Activated naive CD4-positive, alpha-beta T cell treated with anti-CD3 and anti-CD28 coated beads, Interleukin-2, amount 10 ng/mL, durations not matched to agents 7 days and 5 days (primary cell): ENCODE data around the gene SLC25A26.

Experiments used
- CTCF ChIA-PET: fragments of 350-600 bp; sonication (Branson Sonifier 250); formaldehyde crosslinking; loops from one replicate; lab custom pipeline; 2021; ENCODE audit warnings: antibody characterized with exemption; lab: Charles Lee
- DNase-seq: peaks from one replicate; pipeline ENCODE4 v3.0.0-alpha.2; 2020
- H3K27ac Mint-ChIP-seq: one replicate; pipeline ENCODE4 v1.8.0; 2021; ENCODE audit warnings: mild to moderate bottlenecking, moderate library complexity, mixed read lengths
- H3K27me3 Mint-ChIP-seq: one replicate; pipeline ENCODE4 v1.8.0; 2021; ENCODE audit warnings: mild to moderate bottlenecking, mixed read lengths
- H3K36me3 Mint-ChIP-seq: one replicate; pipeline ENCODE4 v1.8.0; 2021; ENCODE audit warnings: mixed read lengths
- H3K4me1 Mint-ChIP-seq: one replicate; pipeline ENCODE4 v1.8.0; 2021; ENCODE audit warnings: mixed read lengths
- H3K4me3 Mint-ChIP-seq: one replicate; pipeline ENCODE4 v1.8.0; 2021; ENCODE audit warnings: mild to moderate bottlenecking, moderate library complexity, mixed read lengths
- H3K9me3 Mint-ChIP-seq: one replicate; pipeline ENCODE4 v1.8.0; 2021; ENCODE audit warnings: mixed read lengths

The SLC25A26 gene

DNA sequence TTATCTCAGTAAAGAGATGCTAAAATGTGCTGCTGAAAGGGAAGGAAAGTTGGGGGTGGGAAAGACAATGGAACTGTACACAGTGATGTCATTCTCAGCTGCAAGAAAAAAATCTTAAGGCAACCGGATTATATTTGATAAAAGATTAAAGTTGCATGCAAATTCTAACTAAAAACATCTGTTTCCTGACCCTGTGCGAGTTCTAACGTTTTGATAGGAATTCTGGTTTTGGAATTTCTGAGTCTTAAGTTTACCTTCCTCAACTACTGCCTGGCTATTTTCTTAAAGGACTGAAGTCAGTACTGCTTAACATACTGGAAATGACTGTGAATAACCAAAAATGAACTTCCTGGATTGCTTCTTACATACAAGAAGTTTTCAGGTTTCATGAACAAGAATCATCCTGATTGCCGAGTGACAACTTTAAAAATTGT is 115.5 kb downstream of the SLC25A26 start:
- Mint-ChIP-seq H3K9me3 (no peaks in the 10 kb centered on the region), H3K4me3 (no peak overlapping the region), H3K4me1 (no peaks in the 10 kb centered on the region), H3K27ac (no peak overlapping the region), H3K27me3 (no peaks in the 10 kb centered on the region), H3K36me3 (no peaks in the 10 kb centered on the region)
- DNase-seq, result no peak
- CTCF ChIA-PET, result no interaction called here

DNA sequence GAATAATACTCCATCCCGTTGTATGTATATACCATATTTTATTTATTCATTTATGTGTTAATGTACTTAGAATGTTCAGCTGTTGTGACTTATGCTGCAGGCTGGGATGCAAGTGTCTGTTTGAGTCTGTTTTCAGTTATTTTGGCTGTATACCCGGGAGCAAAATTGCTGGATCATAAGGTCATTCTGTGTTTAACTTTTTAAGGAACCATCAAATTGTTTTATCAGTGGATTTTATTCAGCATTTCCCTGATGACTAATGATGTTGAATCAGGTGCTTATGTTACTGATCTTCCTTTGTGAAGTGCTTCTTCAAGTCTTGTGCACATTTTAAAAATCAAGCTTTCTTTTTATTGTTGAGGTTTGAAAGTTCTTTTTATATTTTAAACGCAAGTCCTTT is 118.1 kb downstream of the SLC25A26 start:
- CTCF ChIA-PET, result no interaction called here
- Mint-ChIP-seq H3K9me3 (no peaks in the 10 kb centered on the region), H3K4me1 (no peaks in the 10 kb centered on the region), H3K36me3 (no peaks in the 10 kb centered on the region), H3K4me3 (no peak overlapping the region), H3K27me3 (no peaks in the 10 kb centered on the region), H3K27ac (no peak overlapping the region)
- DNase-seq, result no peak

DNA sequence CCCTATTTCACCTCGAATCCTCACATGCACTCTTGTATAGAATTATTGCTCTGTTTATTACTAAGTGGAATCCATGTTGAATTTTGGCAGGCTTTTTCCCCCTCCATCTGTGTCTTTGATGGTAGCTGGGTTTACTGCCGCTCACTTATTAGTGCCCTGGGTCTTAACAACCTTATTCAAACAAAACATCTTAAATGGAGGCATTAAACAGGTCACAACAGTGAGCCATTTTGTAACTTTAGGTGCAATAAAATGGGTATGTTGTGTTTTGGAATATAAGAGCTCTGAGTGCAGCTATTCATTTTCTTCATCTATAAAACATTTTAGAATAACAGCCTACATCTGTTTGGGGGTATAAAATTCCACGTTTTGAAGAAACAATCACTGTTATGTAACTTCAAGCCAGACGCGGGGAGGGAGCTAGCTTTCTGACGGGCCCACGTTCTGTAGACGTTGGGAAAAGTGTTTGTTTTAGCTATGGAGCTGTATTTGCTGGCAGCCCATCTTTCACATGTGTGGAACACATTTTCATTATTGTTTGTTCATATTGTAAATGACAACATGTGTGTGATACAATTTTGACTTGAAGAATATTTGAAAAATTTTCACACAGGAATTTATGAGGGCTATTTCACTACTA is 122.0 kb downstream of the SLC25A26 start:
- CTCF ChIA-PET, result no interaction called here
- H3K4me3 Mint-ChIP-seq, result no peak overlapping the region

DNA sequence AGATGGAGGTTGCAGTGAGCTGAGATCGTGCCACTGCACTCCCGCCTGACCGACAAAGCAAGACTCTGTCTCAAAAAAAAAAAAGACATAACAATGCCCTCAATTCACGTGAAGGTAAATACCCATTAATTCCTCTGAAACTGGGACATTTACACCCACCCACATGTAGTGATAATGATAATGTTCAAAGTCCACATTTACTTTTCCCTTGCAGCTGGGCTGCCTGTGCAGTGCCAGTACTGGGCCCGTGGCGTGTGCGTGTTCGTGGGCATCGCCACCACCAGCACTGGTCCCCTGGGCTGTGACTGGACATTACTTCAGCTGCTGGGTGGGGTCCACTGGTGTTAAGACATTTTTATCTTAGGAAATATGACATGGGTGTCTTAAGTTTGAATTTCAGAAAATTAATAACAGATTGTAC is 123.6 kb downstream of the SLC25A26 start:
- H3K36me3 Mint-ChIP-seq, result peaks cover 12% of the 10 kb centered on the region
- H3K27ac Mint-ChIP-seq, result no peak overlapping the region
- H3K4me3 Mint-ChIP-seq, result no peak overlapping the region
- no peaks in the 10 kb centered on the region for H3K9me3 Mint-ChIP-seq
- H3K4me1 Mint-ChIP-seq, result no peaks in the 10 kb centered on the region
- no peaks in the 10 kb centered on the region for H3K27me3 Mint-ChIP-seq
- CTCF ChIA-PET, result no interaction called here
- DNase-seq, result no peak

More for the DNA sequence above, 122.0 kb downstream of the SLC25A26 start:
- Mint-ChIP-seq H3K9me3 (no peaks in the 10 kb centered on the region), H3K27me3 (no peaks in the 10 kb centered on the region), H3K27ac (no peak overlapping the region), H3K4me1 (no peaks in the 10 kb centered on the region), H3K36me3 (peaks cover 10% of the 10 kb centered on the region)
- no peak for DNase-seq

DNA sequence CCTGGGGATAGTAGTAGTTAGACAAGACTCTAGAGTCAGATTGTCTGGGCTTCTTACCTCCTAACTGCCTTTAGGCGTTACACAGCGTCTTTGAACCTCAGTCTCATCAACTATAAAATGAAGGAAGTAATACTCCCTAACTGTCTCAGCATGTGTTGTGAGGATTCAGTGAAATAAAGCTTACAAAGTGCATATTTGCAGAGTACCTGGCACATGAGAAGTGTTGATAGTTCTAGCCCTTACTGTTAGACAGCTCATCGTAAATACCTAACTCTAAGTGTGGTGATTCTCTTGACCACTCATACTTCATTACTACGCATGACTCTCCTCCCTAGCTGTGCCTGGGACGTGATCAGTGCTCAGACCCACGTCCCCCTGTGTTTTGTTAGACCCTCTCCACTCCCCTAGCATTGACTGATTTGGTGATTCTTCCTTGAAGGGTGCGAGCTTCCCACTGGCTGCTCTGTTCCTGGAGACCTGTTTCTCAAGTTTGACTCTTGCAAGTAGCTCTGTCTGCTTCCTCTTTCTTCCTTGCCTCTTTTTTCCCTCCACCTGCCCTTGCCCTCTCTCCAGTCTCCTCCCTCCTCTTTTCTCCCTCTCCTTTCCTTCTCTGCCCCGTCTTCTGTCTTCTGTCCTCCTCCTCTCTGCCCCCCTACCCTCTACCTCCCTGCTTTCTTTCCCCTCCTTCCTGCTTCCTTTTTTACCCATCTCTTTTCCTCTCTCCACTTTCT is 124.2 kb downstream of the SLC25A26 start:
- CTCF ChIA-PET, result no interaction called here
- no peaks in the 10 kb centered on the region for H3K27me3 Mint-ChIP-seq

DNA sequence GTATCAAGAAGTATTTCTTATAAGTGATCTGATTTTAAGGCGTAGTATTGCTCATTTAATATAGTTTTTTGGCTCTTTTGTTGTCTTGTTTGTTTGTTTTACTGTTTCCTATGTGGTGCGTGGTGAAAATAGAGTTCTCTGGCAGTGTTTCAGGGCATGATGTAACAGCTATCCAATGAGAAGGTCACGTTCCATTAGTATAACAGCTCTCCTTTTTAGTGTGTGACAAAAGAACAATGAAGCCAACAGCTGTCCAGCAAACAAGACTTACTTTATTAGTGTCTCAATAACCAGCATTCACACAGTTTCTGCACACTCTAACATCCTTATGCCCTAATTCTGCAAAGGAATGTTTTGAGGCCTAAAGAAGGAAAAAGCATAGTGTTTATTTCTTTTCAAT is 127.9 kb downstream of the SLC25A26 start:
- CTCF ChIA-PET, result interaction anchor here (1.1 kb wide), 1 partner anchor 59 kb away, joined by 4 read pairs; no protein-coding TSS in a partner anchor
- peaks cover 15% of the 10 kb centered on the region for H3K36me3 Mint-ChIP-seq
- no peak overlapping the region for H3K27ac Mint-ChIP-seq
- H3K4me3 Mint-ChIP-seq, result no peak overlapping the region
- H3K9me3 Mint-ChIP-seq, result no peaks in the 10 kb centered on the region
- H3K4me1 Mint-ChIP-seq, result no peaks in the 10 kb centered on the region
- no peaks in the 10 kb centered on the region for H3K27me3 Mint-ChIP-seq
- DNase-seq, result no peak

More for the DNA sequence above, 124.2 kb downstream of the SLC25A26 start:
- H3K36me3 Mint-ChIP-seq, result peaks cover 12% of the 10 kb centered on the region
- no peak overlapping the region for H3K4me3 Mint-ChIP-seq
- H3K9me3 Mint-ChIP-seq, result no peaks in the 10 kb centered on the region
- H3K4me1 Mint-ChIP-seq, result no peaks in the 10 kb centered on the region
- no peak overlapping the region for H3K27ac Mint-ChIP-seq
- DNase-seq, result no peak

DNA sequence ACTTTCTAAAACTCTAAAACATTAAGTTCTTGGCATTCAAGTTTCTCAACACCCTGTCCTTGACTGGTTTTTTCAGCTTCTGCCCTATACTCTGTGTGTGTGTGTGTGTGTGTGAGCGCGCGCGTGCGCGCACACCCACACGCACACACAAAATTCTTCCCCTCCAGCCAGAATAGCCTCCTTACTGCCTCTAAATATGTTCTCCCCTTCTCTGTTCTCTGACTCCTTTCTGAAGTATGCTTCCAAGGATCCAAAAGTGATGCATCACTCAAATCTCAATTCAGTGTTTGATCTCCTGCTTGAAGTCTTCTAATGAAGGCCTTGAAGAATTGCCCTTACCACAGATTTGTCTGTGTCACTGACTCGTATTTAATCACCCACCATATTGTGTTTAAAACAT is 129.8 kb downstream of the SLC25A26 start:
- Mint-ChIP-seq H3K27ac (no peak overlapping the region), H3K4me1 (peaks cover 11% of the 10 kb centered on the region), H3K27me3 (no peaks in the 10 kb centered on the region), H3K36me3 (peaks cover 15% of the 10 kb centered on the region), H3K4me3 (no peak overlapping the region), H3K9me3 (no peaks in the 10 kb centered on the region)
- CTCF ChIA-PET, result no interaction called here
- DNase-seq, result no peak

DNA sequence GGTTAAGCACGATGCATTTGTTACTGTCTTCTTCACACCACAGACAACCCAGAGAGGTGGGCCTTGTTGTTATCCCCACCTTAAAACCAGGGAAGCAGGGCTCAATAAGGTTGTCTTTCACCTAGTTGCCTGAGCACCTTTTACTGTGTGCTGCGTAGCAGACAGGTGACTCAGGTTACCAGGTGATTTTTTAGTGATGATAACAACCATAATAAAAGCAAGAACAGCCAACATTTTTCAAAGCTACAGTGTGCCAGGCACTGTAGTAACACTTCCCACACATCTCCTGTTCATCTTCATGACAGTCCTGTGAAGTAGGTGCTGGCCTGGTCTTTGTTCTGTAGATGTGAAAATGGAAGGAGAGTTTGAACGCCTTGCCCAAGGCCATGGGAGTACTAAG is 132.2 kb downstream of the SLC25A26 start:
- Mint-ChIP-seq H3K27me3 (no peaks in the 10 kb centered on the region), H3K36me3 (peaks cover 3% of the 10 kb centered on the region), H3K4me1 (peaks cover 18% of the 10 kb centered on the region), H3K4me3 (no peak overlapping the region), H3K27ac (no peak overlapping the region), H3K9me3 (no peaks in the 10 kb centered on the region)
- no peak for DNase-seq
- CTCF ChIA-PET, result no interaction called here

DNA sequence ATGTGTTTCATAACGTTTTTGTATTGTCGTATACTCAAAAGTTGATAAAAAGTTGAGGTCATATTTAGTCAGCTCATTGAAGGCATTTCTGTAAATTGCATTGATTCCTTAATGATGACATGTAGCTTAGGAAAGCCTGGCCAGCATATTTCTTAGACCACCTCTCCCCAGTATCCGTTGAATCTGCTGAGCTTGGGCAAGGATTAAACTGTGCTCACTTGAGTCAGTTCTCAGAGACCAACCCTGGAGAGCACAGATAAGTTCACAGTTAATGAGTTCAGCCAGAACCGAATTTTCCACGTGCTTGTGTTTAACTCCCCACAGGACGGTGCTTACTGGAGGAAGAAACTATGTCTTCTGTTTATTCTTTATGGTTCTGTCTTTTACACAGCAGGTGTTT is 132.7 kb downstream of the SLC25A26 start:
- Mint-ChIP-seq H3K9me3 (no peaks in the 10 kb centered on the region), H3K36me3 (peaks cover 2% of the 10 kb centered on the region), H3K4me3 (no peak overlapping the region), H3K27me3 (no peaks in the 10 kb centered on the region), H3K27ac (no peak overlapping the region), H3K4me1 (peaks cover 18% of the 10 kb centered on the region)
- CTCF ChIA-PET, result interaction anchor here (1.4 kb wide), 1 partner anchor 469 kb away, joined by 4 read pairs; no protein-coding TSS in a partner anchor
- no peak for DNase-seq

DNA sequence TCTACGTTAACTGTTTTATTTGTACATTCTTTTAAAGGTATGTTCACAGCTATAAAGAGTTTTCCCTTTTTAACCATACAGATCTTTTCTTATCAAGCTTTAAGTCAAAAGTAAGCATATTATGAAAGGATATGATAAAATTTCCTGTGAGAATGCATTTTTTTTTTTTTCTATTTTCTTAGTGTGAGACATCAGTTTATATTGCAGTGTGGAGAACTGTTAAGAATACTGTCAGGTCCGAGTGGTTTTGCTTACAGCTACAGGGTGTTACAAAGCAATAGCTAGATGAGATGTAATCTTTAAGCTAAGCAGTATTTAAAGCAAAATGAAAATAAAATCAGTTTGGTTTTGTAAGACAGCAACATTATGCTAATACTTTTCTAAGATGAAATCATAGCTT is 133.2 kb downstream of the SLC25A26 start:
- H3K27me3 Mint-ChIP-seq, result no peaks in the 10 kb centered on the region
- CTCF ChIA-PET, result interaction anchor here (1.4 kb wide), 1 partner anchor 468 kb away, joined by 4 read pairs; no protein-coding TSS in a partner anchor
- no peak overlapping the region for H3K4me3 Mint-ChIP-seq
- no peaks in the 10 kb centered on the region for H3K9me3 Mint-ChIP-seq
- peaks cover 2% of the 10 kb centered on the region for H3K36me3 Mint-ChIP-seq
- no peak overlapping the region for H3K27ac Mint-ChIP-seq
- peaks cover 18% of the 10 kb centered on the region for H3K4me1 Mint-ChIP-seq
- DNase-seq, result no peak

DNA sequence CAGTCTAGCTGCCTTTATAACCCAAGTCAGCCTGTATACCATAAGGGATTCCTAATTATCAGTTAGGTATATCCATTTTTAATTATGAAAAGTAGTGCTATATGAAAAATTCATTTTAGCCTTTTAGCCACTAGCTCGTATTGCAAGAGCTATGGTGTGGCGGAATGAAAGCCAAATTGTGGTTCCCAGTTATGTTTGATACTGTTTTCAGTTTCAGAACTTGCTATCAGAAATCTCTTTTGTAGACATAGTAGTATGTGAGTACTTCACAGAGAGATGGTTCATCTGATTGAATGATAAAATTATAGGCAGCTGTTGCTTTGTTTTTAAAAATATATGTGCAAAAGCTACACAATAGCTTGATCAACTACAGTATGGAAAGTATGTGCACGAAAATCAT is 134.6 kb downstream of the SLC25A26 start:
- no peak overlapping the region for H3K4me3 Mint-ChIP-seq
- H3K4me1 Mint-ChIP-seq, result peaks cover 18% of the 10 kb centered on the region
- DNase-seq, result peak; percentile 37
- no peak overlapping the region for H3K27ac Mint-ChIP-seq
- peaks cover 1% of the 10 kb centered on the region for H3K36me3 Mint-ChIP-seq
- no peaks in the 10 kb centered on the region for H3K9me3 Mint-ChIP-seq
- CTCF ChIA-PET, result interaction anchor here (0.6 to 0.8 kb wide), 2 partner anchors 18 to 467 kb away, joined by 3 to 5 read pairs; no protein-coding TSS in a partner anchor
- H3K27me3 Mint-ChIP-seq, result no peaks in the 10 kb centered on the region

DNA sequence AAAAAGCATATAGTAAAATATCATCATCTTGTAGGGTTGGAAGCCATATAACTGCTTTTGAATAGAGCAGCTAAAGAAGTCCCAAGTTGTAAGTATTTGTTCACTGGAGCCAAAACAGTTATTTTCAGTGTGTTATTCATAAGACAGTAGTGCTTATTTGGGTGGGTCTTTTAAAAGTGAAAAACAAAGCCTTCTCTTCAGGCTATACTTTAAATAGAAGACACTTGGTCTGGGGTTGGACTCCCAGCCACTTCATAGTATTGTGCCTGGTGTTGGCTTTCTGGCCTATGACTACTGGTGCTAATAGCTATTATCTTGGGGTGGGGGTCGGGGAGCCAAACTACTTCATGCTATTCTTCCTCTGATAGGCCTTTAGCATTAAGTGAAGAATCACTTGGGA is 135.2 kb downstream of the SLC25A26 start:
- DNase-seq, result no peak
- no peaks in the 10 kb centered on the region for H3K9me3 Mint-ChIP-seq
- no peaks in the 10 kb centered on the region for H3K36me3 Mint-ChIP-seq
- H3K4me3 Mint-ChIP-seq, result no peak overlapping the region
- no peaks in the 10 kb centered on the region for H3K27me3 Mint-ChIP-seq
- H3K27ac Mint-ChIP-seq, result no peak overlapping the region
- CTCF ChIA-PET, result interaction anchor here (0.8 to 1.1 kb wide), 2 partner anchors 22 to 466 kb away, joined by 5 to 7 read pairs; no protein-coding TSS in a partner anchor
- peaks cover 18% of the 10 kb centered on the region for H3K4me1 Mint-ChIP-seq

DNA sequence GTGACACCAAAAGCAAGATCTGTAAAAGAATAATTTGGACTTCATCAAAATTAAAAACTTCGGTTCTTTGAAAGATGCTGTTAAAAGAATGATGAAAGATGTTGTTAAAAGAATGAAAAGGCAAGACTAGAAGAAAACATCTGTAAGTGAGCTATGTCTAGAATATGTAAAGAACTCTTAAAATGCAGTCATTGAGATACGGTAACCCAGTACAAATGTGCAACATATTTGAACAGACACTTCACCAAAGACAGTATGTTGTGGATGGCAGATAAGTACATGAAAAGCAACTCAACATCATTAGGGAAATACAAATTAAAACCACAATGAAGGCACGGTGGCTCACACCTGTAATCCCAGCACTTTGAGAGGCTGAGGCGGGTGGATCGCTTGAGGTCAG is 140.6 kb downstream of the SLC25A26 start:
- H3K36me3 Mint-ChIP-seq, result no peaks in the 10 kb centered on the region
- no peak overlapping the region for H3K4me3 Mint-ChIP-seq
- CTCF ChIA-PET, result no interaction called here
- DNase-seq, result no peak
- H3K27me3 Mint-ChIP-seq, result no peaks in the 10 kb centered on the region
- H3K4me1 Mint-ChIP-seq, result no peaks in the 10 kb centered on the region
- no peaks in the 10 kb centered on the region for H3K9me3 Mint-ChIP-seq
- no peak overlapping the region for H3K27ac Mint-ChIP-seq

DNA sequence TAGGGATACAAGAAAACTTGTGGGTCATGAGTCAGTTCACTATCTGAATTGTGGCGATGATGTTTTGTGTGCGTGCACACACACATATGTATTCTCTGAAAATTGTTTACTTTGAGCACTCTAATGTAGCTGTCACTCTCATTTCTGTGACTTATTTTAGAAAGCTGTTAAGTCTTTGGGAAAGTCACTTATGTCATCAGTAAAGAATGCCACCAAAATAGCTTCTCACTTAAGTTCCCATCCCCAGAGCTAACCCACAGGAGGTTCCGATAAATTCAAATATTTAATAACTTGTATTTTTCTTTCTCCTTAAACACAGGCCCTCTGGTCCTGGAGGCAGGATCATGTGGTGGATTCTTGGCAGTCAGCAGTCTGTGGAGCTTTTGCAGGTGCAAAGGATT is 141.7 kb downstream of the SLC25A26 start:
- no peak for DNase-seq
- H3K36me3 Mint-ChIP-seq, result no peaks in the 10 kb centered on the region
- no peaks in the 10 kb centered on the region for H3K9me3 Mint-ChIP-seq
- no peak overlapping the region for H3K27ac Mint-ChIP-seq
- H3K27me3 Mint-ChIP-seq, result no peaks in the 10 kb centered on the region
- H3K4me1 Mint-ChIP-seq, result no peaks in the 10 kb centered on the region
- no peak overlapping the region for H3K4me3 Mint-ChIP-seq
- CTCF ChIA-PET, result no interaction called here

DNA sequence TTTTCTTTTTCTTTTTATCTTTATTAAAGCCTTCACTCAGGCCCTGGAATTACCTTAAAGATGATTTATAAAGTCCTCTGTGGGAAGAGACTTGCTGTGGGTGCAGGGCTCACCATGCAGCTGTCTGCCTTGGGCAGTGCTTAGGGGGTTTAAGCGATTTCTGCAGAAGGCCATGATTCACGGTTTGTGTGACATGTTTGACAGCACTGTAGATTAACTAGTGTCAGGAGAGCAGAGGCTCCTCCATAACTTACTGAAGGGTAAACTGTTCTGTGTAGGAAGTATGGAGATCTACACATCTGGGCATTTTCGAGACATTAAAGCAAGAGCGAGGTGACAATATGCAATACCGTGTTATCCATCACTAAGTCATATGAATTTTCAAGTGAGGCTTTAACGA is 142.3 kb downstream of the SLC25A26 start:
- Mint-ChIP-seq H3K4me3 (no peak overlapping the region), H3K36me3 (no peaks in the 10 kb centered on the region)

More for the DNA sequence above, 142.3 kb downstream of the SLC25A26 start:
- Mint-ChIP-seq H3K9me3 (no peaks in the 10 kb centered on the region), H3K4me1 (no peaks in the 10 kb centered on the region), H3K27ac (no peak overlapping the region), H3K27me3 (no peaks in the 10 kb centered on the region)
- DNase-seq, result no peak
- CTCF ChIA-PET, result no interaction called here
